ENCODE data around the gene NPY.
"Not testable (repeated sequence)": the region's sequence is repeated elsewhere in the genome, so short reads cannot be mapped to it uniquely, and the experiment has no call there.

The NPY gene

GRCh38 chr7:24251568-24251967, 32.4 kb upstream of the NPY start:
- POLR2A ChIA-PET: no interaction called here
- CTCF ChIA-PET: no interaction called here

GRCh38 chr7:24255139-24255538, 28.9 kb upstream of the NPY start:
- H3K4me3 ChIP-seq (ENCODE audit: low read depth, low read length): no peak overlapping the region
- POLR2A ChIA-PET: no interaction called here
- no peak for DNase-seq (ENCODE audit: low read depth, low spot score)
- CTCF ChIA-PET: no interaction called here
- TF ChIP-seq, protein P1, sequence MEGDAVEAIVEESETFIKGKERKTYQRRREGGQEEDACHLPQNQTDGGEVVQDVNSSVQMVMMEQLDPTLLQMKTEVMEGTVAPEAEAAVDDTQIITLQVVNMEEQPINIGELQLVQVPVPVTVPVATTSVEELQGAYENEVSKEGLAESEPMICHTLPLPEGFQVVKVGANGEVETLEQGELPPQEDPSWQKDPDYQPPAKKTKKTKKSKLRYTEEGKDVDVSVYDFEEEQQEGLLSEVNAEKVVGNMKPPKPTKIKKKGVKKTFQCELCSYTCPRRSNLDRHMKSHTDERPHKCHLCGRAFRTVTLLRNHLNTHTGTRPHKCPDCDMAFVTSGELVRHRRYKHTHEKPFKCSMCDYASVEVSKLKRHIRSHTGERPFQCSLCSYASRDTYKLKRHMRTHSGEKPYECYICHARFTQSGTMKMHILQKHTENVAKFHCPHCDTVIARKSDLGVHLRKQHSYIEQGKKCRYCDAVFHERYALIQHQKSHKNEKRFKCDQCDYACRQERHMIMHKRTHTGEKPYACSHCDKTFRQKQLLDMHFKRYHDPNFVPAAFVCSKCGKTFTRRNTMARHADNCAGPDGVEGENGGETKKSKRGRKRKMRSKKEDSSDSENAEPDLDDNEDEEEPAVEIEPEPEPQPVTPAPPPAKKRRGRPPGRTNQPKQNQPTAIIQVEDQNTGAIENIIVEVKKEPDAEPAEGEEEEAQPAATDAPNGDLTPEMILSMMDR (IDR thresholded peaks at IDR 0.05; ENCODE audit: insufficient read depth, low read length, missing control alignments): no peak

More at GRCh38 chr7:24251568-24251967, 32.4 kb upstream of the NPY start:
- DNase-seq (ENCODE audit: low read depth, low spot score): no peak
- TF ChIP-seq, protein P1 (IDR thresholded peaks at IDR 0.05; ENCODE audit: insufficient read depth, low read length, missing control alignments): no peak
- H3K4me3 ChIP-seq (ENCODE audit: low read depth, low read length): no peak overlapping the region

GRCh38 chr7:24258324-24258723, 25.7 kb upstream of the NPY start:
- CTCF ChIA-PET; POLR2A ChIA-PET; H3K4me3 ChIP-seq (ENCODE audit: low read depth, low read length); DNase-seq (ENCODE audit: low read depth, low spot score): not testable (repeated sequence)

- POLR2A ChIA-PET: no interaction called here
- no peak overlapping the region for H3K4me3 ChIP-seq (ENCODE audit: low read depth, low read length)
- TF ChIP-seq, protein P1 (IDR thresholded peaks at IDR 0.05; ENCODE audit: insufficient read depth, low read length, missing control alignments): no peak
- no peak for DNase-seq (ENCODE audit: low read depth, low spot score)
- CTCF ChIA-PET: no interaction called here
These were observed 12.1 kb upstream of the NPY start for GRCh38 chr7:24271938-24272337.

GRCh38 chr7:24279512-24279911, 4.5 kb upstream of the NPY start:
- ChIA-PET CTCF (no interaction called here), POLR2A (no interaction called here)
- TF ChIP-seq, protein P1 (IDR thresholded peaks at IDR 0.05; ENCODE audit: insufficient read depth, low read length, missing control alignments): no peak
- no peak overlapping the region for H3K4me3 ChIP-seq (ENCODE audit: low read depth, low read length)
- DNase-seq (ENCODE audit: low read depth, low spot score): no peak

DNA sequence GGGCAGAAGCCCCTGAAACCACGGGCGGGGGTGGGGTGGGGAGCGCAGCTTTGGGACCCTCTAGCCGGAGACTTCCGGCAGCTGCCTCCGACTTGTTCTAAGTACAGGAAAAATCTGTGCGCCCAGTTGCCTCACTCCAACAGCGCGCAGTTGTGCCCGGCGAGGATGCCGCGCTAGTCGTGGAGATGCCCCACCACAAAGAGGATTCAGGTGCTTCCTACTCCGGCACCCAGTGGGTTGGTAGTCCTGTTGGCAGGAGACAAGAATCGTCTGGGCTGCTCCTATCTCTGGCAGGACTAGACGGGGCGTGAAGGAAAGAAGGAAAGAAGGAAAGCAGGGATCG, 465 bp upstream of the NPY start:
- TF ChIP-seq, protein P1 (IDR thresholded peaks at IDR 0.05; ENCODE audit: insufficient read depth, low read length, missing control alignments): no peak
- ChIA-PET CTCF (no interaction called here), POLR2A (no interaction called here)
- DNase-seq (ENCODE audit: low read depth, low spot score): no peak
- H3K4me3 ChIP-seq (ENCODE audit: low read depth, low read length): no peak overlapping the region

DNA sequence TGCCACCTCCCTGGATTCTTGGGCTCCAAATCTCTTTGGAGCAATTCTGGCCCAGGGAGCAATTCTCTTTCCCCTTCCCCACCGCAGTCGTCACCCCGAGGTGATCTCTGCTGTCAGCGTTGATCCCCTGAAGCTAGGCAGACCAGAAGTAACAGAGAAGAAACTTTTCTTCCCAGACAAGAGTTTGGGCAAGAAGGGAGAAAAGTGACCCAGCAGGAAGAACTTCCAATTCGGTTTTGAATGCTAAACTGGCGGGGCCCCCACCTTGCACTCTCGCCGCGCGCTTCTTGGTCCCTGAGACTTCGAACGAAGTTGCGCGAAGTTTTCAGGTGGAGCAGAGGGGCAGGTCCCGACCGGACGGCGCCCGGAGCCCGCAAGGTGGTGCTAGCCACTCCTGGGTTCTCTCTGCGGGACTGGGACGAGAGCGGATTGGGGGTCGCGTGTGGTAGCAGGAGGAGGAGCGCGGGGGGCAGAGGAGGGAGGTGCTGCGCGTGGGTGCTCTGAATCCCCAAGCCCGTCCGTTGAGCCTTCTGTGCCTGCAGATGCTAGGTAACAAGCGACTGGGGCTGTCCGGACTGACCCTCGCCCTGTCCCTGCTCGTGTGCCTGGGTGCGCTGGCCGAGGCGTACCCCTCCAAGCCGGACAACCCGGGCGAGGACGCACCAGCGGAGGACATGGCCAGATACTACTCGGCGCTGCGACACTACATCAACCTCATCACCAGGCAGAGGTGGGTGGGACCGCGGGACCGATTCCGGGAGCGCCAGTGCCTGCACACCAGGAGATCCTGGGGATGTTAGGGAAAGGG, 913 bp downstream of the NPY start:
- no peak for DNase-seq (ENCODE audit: low read depth, low spot score)
- CTCF ChIA-PET: no interaction called here
- POLR2A ChIA-PET: no interaction called here
- TF ChIP-seq, protein P1 (IDR thresholded peaks at IDR 0.05; ENCODE audit: insufficient read depth, low read length, missing control alignments): no peak
- no peak overlapping the region for H3K4me3 ChIP-seq (ENCODE audit: low read depth, low read length)

Data from AG04449 (cell line).